Measurements from ENCODE around the gene FBXL19. TPM values are rescaled to one million over a fixed set of nuclear protein-coding genes. Genes with fewer than 3 reads are reported as not detected.

Gene FBXL19
- total RNA-seq, 1 donor from 2014 or later, result 66.9 TPM

- Histone ChIP-seq H3K4me3 (no peak overlapping the region), H3K27ac (no peak overlapping the region), H3K27me3 (no peaks in the 10 kb centered on the region), H3K36me3 (peaks cover 91 to 94% of the 10 kb centered on the region in 2 donors), H3K9me3 (no peaks in the 10 kb centered on the region), H3K4me1 (no peaks in the 10 kb centered on the region)
- no peak for TF ChIP-seq CTCF (IDR thresholded peaks at IDR 0.05)
- no peak for DNase-seq (ENCODE audit: low spot score in 2 of 2)
- intact Hi-C loops (cut with DNase I), result no loop called here
Measured at GRCh38 chr16:30974348-30974747, 51.0 kb downstream of the FBXL19 start.

GRCh38 chr16:30976486-30976885 lies 53.1 kb downstream of the FBXL19 start:
- Histone ChIP-seq H3K36me3 (peaks cover 90 to 94% of the 10 kb centered on the region in 2 donors), H3K27me3 (no peaks in the 10 kb centered on the region), H3K4me1 (no peaks in the 10 kb centered on the region), H3K4me3 (no peak overlapping the region), H3K9me3 (no peaks in the 10 kb centered on the region), H3K27ac (no peak overlapping the region)
- intact Hi-C loops (cut with DNase I), result no loop called here
- TF ChIP-seq CTCF (IDR thresholded peaks at IDR 0.05), result no peak
- DNase-seq (ENCODE audit: low spot score in 2 of 2), result no peak

- Histone ChIP-seq H3K4me3 (no peak overlapping the region), H3K36me3 (peaks cover 83 to 93% of the 10 kb centered on the region in 2 donors), H3K27me3 (no peaks in the 10 kb centered on the region), H3K4me1 (no peaks in the 10 kb centered on the region), H3K9me3 (no peaks in the 10 kb centered on the region), H3K27ac (no peak overlapping the region)
- TF ChIP-seq CTCF (IDR thresholded peaks at IDR 0.05), result no peak
- intact Hi-C loops (cut with DNase I), result no loop called here
- no peak for DNase-seq (ENCODE audit: low spot score in 2 of 2)
Measured at GRCh38 chr16:30977502-30977901, 54.1 kb downstream of the FBXL19 start.

GRCh38 chr16:30979170-30980022 lies 56.0 kb downstream of the FBXL19 start:
- peaks cover 72 to 93% of the 10 kb centered on the region in 2 donors for H3K36me3 ChIP-seq
- intact Hi-C loops (cut with DNase I), result no loop called here

GRCh38 chr16:30980023-30980371 lies 56.6 kb downstream of the FBXL19 start:
- intact Hi-C loops (cut with DNase I), result no loop called here

More at GRCh38 chr16:30979170-30980022, 56.0 kb downstream of the FBXL19 start:
- H3K27ac ChIP-seq, result no peak overlapping the region
- H3K4me3 ChIP-seq, result no peak overlapping the region
- DNase-seq (ENCODE audit: low spot score in 2 of 2), result no peak
- H3K4me1 ChIP-seq, result no peaks in the 10 kb centered on the region
- H3K27me3 ChIP-seq, result no peaks in the 10 kb centered on the region
- TF ChIP-seq CTCF (IDR thresholded peaks at IDR 0.05), result no peak
- no peaks in the 10 kb centered on the region for H3K9me3 ChIP-seq

More at GRCh38 chr16:30980023-30980371, 56.6 kb downstream of the FBXL19 start:
- no peaks in the 10 kb centered on the region for H3K9me3 ChIP-seq
- H3K27me3 ChIP-seq, result no peaks in the 10 kb centered on the region
- no peak overlapping the region for H3K27ac ChIP-seq
- no peaks in the 10 kb centered on the region for H3K4me1 ChIP-seq
- no peak for DNase-seq (ENCODE audit: low spot score in 2 of 2)
- no peak for TF ChIP-seq CTCF (IDR thresholded peaks at IDR 0.05)
- H3K36me3 ChIP-seq, result peaks cover 67 to 87% of the 10 kb centered on the region in 2 donors
- H3K4me3 ChIP-seq, result no peak overlapping the region
